Stomach (tissue), 9 donors: ENCODE data around the gene ZBED4. TPM values are rescaled to one million over a fixed set of nuclear protein-coding genes. Genes with fewer than 3 reads are reported as not detected.

Experiments
- DNase-seq, 2 donors: peaks; one replicate each; pipeline versions ENCODE4 v3.0.0 to v3.0.0-alpha.2; 2013 to 2019
- H3K27ac ChIP-seq, 5 donors: fragments of 200-600 bp in 4 of 5; sonication (generic) in 4 of 5; one replicate each; pipeline ENCODE4 v1.5.1; 2013 to 2019; ENCODE audit warnings: mild to moderate bottlenecking in 1 of 5, moderate library complexity in 1 of 5
- H3K27me3 ChIP-seq, 3 donors: fragments of 200-600 bp; sonication (generic); one replicate each; pipeline ENCODE4 v1.5.1; 2017 to 2019; ENCODE audit warnings: mixed run types in 1 of 3
- H3K36me3 ChIP-seq, 4 donors: fragments of 200-600 bp; sonication (generic); 1 replicate in 3 of 4; 2 replicates in 1 of 4; pipeline ENCODE4 v1.5.1; 2016 to 2019
- H3K4me1 ChIP-seq, 4 donors: fragments of 200-600 bp; sonication (generic); one replicate each; pipeline ENCODE4 v1.5.1; 2016 to 2019
- H3K4me3 ChIP-seq, 4 donors: fragments of 200-600 bp; sonication (generic) in 3 of 4; one replicate each; pipeline ENCODE4 v1.5.1; 2016 to 2019; ENCODE audit warnings: mild to moderate bottlenecking in 1 of 4
- H3K9me3 ChIP-seq, 4 donors: fragments of 200-600 bp; sonication (generic); one replicate each; pipeline ENCODE4 v1.5.1; 2016 to 2019
- CTCF ChIP-seq, 7 experiments: fragments of 450-650 bp in 4 of 7; fragments of 200-600 bp in 3 of 7; sonication (generic) in 3 of 7; IDR thresholded peaks; one replicate each; pipeline ENCODE4 v1.5.1; 2016 to 2019; ENCODE audit warnings: antibody characterized with exemption in 7 of 7, control low read depth in 2 of 7, mild to moderate bottlenecking in 1 of 7
- EP300 ChIP-seq: sonication (generic); formaldehyde crosslinking; IDR thresholded peaks from one replicate; pipeline ENCODE4 v1.6.1; 2017; ENCODE audit warnings: antibody characterized with exemption
- POLR2A ChIP-seq, 4 donors: fragments of 450-650 bp; IDR thresholded peaks; one replicate each; pipeline ENCODE4 v1.6.1; 2016; ENCODE audit warnings: antibody characterized with exemption in 4 of 4, control low read depth in 2 of 4, mild to moderate bottlenecking in 1 of 4, moderate library complexity in 1 of 4
- POLR2AphosphoS5 ChIP-seq, 3 donors: sonication (generic); formaldehyde crosslinking; IDR thresholded peaks; one replicate each; pipeline ENCODE4 v1.6.1; 2016; ENCODE audit warnings: antibody characterized with exemption in 3 of 3
- WGBS, 5 donors: extraction: QIAGEN DNeasy Blood & Tissue Kit in 3 of 5; methylation state at CpG; one replicate each; pipeline versions ENCODE4 v1.1.5 to v1.1.7; 2013 to 2018; 5-methylcytosine and 5-hydroxymethylcytosine counted together
- intact Hi-C: fragments of 100-400 bp; cut with DNase I; formaldehyde crosslinking; loops from one replicate; pipeline ENCODE4 v1.15.1; 2023; ENCODE audit warnings: low total_unique reads
- polyA plus RNA-seq, 3 donors: library from polyadenylated mRNA; stranded (reverse); fragments of 200-250 nt; gene quantifications; one replicate each; pipeline ENCODE4 v1.2.3, GENCODE V29; 2013
- total RNA-seq, 5 donors: library from RNA; depleted of rRNA; stranded (reverse); fragments of >200 nt; gene quantifications; one replicate each; pipeline versions ENCODE4 v1.1.0 to v1.2.3, GENCODE V29; 2014 to 2016
- donor health status: healthy with polysubstance abuse.
- donor health status: Bipolar disorder and iron deficiency.
- donor health status: healthy.

ZBED4 gene
- total and polyA plus RNA-seq, 8 donors: 2.2 to 31.7 (median 12.2) TPM

- no peak for DNase-seq
- Histone ChIP-seq H3K9me3 (no peaks in the 10 kb centered on the region), H3K4me3 (no peak overlapping the region), H3K36me3 (peaks cover 0 to 36% (median 20%) of the 10 kb centered on the region in 4 donors), H3K4me1 (peaks cover 24 to 95% (median 70%) of the 10 kb centered on the region in 4 donors), H3K27ac (no peak overlapping the region), H3K27me3 (no peaks in the 10 kb centered on the region)
- WGBS, 5 donors: 65 to 78% (median 71%) methylated on average over 5 of the region's 5 CpGs
- TF ChIP-seq POLR2A (IDR thresholded peaks at IDR 0.05): no peak
- TF ChIP-seq EP300: no peak
- TF ChIP-seq POLR2AphosphoS5 (IDR thresholded peaks at IDR 0.05): no peak
- TF ChIP-seq CTCF (IDR thresholded peaks at IDR 0.05): no peak
- intact Hi-C loops: no loop called here
Measured at GRCh38 chr22:49810363-49811019, 43.2 kb upstream of the ZBED4 start.

DNA sequence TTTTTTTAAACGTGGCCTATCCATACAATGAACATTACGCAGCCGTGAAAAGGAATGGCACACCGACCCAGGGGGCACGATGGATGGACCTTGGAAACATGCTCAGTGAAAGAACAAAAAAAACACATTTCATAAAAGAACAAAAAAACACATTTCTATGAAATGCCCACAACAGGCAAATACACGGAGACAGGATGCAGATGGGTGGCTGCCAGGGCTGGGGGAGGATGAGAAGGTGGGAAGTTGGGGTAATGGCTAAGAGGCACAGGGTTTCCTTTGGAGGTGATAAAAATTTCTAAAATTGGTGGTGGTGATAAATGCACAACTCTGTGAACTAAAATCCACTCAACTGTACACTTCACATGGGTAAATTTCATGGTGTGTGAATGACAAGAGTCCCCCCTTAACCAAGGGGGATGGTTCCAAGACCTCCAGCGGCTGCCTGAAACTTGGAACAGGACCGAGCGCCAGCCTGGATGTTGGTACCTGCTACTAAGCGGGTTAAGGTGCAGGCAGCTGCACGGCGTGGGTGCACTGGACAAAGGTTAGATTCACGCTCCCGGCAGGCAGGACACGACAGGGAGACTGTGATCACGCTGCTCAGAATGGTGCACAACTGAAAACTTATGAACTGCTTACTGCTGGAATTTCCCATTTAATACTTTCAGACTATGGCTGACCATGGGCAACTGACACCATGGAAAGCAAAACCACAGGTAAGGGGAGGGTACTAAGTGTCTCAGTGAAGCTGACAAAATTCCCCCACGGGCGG lies 42.4 kb upstream of the ZBED4 start:
- H3K4me3 ChIP-seq: no peak overlapping the region
- no peak for DNase-seq
- peaks cover 31 to 95% (median 72%) of the 10 kb centered on the region in 4 donors for H3K4me1 ChIP-seq
- H3K27me3 ChIP-seq: no peaks in the 10 kb centered on the region
- TF ChIP-seq CTCF (IDR thresholded peaks at IDR 0.05): no peak
- TF ChIP-seq POLR2A (IDR thresholded peaks at IDR 0.05): no peak
- no peak for TF ChIP-seq POLR2AphosphoS5 (IDR thresholded peaks at IDR 0.05)
- TF ChIP-seq EP300: no peak
- H3K9me3 ChIP-seq: no peaks in the 10 kb centered on the region
- WGBS, 5 donors: 77 to 89% (median 81%) methylated on average over 18 of the region's 18 CpGs
- H3K36me3 ChIP-seq: peaks cover 0 to 37% (median 23%) of the 10 kb centered on the region in 4 donors
- intact Hi-C loops: no loop called here
- no peak overlapping the region for H3K27ac ChIP-seq

DNA sequence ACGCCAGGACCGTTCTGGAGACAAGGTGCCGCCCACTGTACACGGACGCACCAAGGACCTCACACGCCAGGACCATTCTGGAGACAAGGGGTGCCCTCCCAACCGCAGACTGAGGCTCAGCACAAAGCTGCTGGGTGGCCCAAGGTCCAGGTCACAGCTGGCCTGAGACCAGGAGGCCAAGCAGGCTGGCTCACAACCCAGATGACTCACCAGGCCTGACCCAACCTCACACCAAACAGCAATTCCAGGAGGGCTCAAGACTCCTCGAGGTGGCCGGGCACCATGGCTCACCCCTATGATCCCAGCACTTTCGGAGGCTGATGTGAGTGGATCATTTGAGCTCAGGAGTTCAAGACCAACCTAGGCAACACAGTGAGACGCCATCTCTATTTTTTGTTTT lies 40.8 kb upstream of the ZBED4 start:
- Histone ChIP-seq H3K9me3 (no peaks in the 10 kb centered on the region), H3K4me1 (peaks cover 45 to 97% (median 79%) of the 10 kb centered on the region in 4 donors), H3K27ac (no peak overlapping the region), H3K4me3 (no peak overlapping the region), H3K27me3 (no peaks in the 10 kb centered on the region), H3K36me3 (peaks cover 8 to 49% (median 38%) of the 10 kb centered on the region in 4 donors)
- WGBS, 5 donors: 77 to 91% (median 89%) methylated on average over 11 of the region's 11 CpGs
- peak in 1 of 2 donors; percentile 40 for DNase-seq
- intact Hi-C loops: no loop called here
- no peak for TF ChIP-seq POLR2AphosphoS5 (IDR thresholded peaks at IDR 0.05)
- TF ChIP-seq EP300: no peak
- TF ChIP-seq CTCF (IDR thresholded peaks at IDR 0.05): no peak
- TF ChIP-seq POLR2A (IDR thresholded peaks at IDR 0.05): no peak

- peaks cover 38 to 90% (median 66%) of the 10 kb centered on the region in 4 donors for H3K4me1 ChIP-seq
Measured at GRCh38 chr22:49814164-49814686, 39.4 kb upstream of the ZBED4 start.

More at GRCh38 chr22:49814164-49814686, 39.4 kb upstream of the ZBED4 start:
- no peak for DNase-seq
- Histone ChIP-seq H3K36me3 (peaks cover 20 to 63% (median 52%) of the 10 kb centered on the region in 4 donors), H3K9me3 (no peaks in the 10 kb centered on the region), H3K27me3 (no peaks in the 10 kb centered on the region), H3K27ac (no peak overlapping the region), H3K4me3 (no peak overlapping the region)
- TF ChIP-seq CTCF (IDR thresholded peaks at IDR 0.05): no peak
- TF ChIP-seq POLR2AphosphoS5 (IDR thresholded peaks at IDR 0.05): no peak
- no peak for TF ChIP-seq EP300
- no peak for TF ChIP-seq POLR2A (IDR thresholded peaks at IDR 0.05)
- intact Hi-C loops: no loop called here
- 88 to 95% (median 89%) methylated on average over 13 to 14 of the region's 14 CpGs for WGBS, 5 donors
